Measurements from ENCODE around the gene NCAPH2.
"Not testable (repeated sequence)": the region's sequence is repeated elsewhere in the genome, so short reads cannot be mapped to it uniquely, and the experiment has no call there.

The NCAPH2 gene

GRCh38 chr22:50531546-50531961 lies 23.5 kb downstream of the NCAPH2 start:
- DNase-seq = no peak

DNA sequence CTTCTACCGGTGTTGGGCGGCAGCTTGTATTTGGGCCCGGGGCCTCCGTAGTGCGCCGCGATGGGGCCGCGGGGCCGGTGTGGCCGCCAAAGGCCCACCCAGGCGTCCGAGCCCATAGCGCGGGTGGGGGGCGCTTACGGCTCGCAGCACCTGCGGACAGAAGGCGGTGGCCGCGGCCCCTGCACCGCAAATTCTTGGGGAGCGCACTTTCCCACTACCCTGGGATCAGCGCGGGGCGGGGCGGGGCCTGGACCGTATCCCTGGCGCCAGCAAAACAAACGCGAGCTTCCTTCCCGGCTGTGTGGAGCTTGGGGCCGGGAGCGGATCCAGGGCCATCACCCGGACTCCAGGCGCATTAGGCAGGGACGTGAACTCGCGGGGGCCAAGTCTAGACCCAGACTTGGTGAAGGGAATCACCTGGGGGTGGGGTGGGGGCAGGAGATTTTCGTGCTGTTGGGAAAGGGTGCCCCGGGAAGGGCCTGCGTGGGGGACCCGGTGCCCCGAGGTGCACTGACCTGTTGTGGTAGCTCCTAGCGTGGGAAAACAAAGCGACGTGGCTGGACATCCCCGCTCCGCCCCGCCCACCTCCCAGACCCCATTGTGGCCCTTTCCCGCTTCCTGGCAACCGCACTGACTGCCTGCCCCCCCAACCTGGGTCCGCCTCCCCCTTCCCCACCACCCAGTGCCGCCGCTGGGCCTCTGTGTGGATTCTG lies 24.1 kb downstream of the NCAPH2 start:
- no peak for DNase-seq

DNA sequence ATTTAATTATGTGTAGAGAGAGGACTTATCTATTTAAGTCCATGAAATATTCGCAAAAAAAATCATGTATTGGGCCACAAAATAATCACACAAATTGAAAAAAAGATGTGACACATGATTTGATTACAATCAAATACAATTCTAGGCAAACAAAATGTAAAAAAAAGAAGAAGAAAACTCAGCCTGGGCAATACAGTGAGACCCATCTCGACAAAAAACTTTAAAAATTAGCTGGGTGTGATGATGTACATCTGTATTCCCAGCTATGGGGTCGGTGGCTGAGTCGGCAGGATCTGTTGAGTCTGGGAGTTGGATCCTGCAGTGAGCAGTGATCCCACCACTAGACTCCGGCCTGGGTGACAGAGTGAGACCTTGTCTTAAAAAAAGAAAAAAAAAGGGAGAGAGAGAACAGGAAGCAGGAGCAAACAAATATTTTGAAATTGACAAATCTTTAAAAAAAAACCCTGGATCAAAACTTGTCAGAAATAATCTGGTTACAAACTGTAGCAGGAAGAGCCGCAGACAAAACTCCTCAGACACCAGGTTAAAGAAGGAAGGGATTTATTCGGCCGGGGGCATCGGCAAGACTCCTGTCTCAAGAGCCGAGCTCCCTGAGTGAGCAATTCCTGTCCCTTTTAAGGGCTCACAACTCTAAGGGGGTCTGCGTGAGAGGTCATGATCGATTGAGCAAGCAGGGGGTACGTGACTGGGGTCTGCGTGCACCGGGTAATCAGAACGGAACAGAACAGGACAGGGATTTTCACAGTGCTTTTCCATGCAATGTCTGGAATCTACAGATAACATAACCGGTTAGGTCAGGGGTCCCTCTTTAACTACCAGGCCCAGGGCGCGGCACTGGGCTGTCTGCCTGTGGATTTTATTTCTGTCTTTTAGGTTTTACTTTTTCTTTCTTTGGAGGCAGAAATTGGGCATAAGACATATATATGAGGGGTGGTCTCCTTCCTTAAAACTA lies 25.1 kb downstream of the NCAPH2 start:
- no peak for DNase-seq

GRCh38 chr22:50533856-50534711 lies 26.1 kb downstream of the NCAPH2 start:
- not testable (repeated sequence) for DNase-seq

- no peak for DNase-seq
Observed at GRCh38 chr22:50535113-50535512, 27.1 kb downstream of the NCAPH2 start.

GRCh38 chr22:50536226-50536625 lies 28.2 kb downstream of the NCAPH2 start:
- DNase-seq = no peak

DNA sequence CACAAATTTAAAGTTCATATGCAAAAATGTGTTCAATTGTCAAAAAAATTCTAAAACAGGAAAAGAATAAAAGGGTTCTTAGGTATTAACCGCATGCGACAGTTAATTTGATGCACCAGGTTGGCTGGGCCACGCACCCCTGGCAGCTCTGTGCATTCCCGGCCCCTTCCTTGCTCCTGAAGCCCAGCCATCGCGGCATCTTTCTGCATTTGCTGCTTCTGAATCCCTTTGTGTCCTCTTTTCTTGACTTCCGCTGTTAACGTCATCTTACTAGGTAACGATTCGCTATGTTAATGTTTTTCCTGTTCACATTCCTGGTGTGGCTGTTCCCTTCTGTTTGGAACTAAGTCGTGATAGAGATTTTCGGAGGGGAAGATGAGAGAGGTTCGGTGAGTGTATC lies 29.7 kb downstream of the NCAPH2 start:
- no peak for DNase-seq

GRCh38 chr22:50540381-50540780 lies 32.4 kb downstream of the NCAPH2 start:
- no peak for DNase-seq

DNA sequence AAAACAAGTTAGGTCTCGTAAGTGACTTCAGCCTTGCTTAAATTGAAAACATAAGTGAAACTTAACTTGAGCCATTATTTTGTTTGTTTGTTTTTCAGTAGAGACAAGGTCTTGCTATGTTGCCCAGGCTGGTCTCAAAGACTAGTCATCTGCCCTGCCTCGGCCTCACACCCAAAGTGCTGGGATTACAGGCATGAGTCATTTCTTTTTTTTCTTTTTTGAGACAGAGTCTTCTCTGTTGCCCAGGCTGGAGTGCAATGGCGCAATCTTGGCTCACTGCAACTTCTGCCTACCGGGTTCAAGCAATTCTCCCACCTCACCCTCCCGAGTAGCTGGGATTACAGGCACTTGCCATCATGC lies 33.6 kb downstream of the NCAPH2 start:
- not testable (repeated sequence) for DNase-seq

DNA sequence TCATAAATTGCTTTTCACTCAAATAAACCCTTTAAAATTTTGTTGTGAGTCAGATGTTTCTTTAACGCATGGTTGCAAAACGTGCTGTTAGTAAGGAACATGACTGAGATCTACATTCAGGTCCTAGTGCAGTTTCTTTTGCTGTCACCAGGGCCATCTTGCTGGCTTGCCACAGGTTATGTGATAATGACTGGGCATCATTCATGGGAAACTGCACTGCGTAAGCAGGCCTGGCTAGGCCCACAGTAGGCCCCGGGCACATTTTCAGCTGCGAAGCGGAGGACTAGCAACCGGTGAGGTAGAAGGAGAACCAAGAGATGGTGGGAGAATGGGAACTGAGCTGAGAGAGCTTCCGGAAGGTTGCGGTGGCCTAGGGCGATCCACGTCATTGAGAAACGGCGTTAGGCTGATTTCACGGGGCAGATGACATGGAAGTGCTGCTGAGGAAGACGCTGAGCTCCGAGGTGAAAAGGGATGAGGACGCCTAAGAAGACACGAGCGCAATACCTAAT lies 34.4 kb downstream of the NCAPH2 start:
- DNase-seq = no peak

GRCh38 chr22:50544078-50544745 lies 36.2 kb downstream of the NCAPH2 start:
- DNase-seq = no peak

DNA sequence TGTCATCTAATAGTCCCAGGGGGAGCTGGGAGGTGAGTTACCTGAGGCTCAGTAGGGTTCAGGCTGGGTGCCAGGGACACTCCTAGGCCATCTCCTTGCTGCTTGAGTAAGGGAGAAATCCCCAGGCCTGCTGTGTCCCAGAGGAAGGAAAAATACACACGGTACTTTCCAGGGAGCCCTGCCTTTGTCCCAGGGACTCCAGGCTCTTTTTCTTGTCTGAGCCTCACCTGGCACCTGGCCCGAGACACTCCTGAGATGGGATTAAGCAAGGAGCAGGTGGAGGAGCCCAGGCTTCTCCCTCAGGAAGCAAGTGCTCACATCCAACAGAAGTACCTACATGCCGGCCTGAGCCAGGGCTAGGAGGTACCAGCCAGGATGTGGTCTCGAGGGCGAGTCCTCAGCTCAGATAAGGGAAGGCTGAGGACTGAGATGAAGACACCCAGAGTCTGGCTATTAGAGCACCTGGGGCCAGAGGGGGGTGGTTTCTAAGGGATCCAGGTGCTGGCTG lies 36.8 kb downstream of the NCAPH2 start:
- DNase-seq = no peak

GRCh38 chr22:50545522-50546325 lies 37.7 kb downstream of the NCAPH2 start, which contains the start of gene KLHDC7B:
Gene KLHDC7B (plus strand): TSS chr22:50545899. CDS start chr22:50546244, 345 bp downstream.
- no peak for DNase-seq

GRCh38 chr22:50546326-50547262 lies 38.6 kb downstream of the NCAPH2 start:
- DNase-seq = no peak

GRCh38 chr22:50547263-50547985 lies 39.4 kb downstream of the NCAPH2 start:
- DNase-seq = no peak

GRCh38 chr22:50548040-50548920 lies 40.3 kb downstream of the NCAPH2 start:
- no peak for DNase-seq

- DNase-seq = no peak
Observed at GRCh38 chr22:50548921-50549790, 41.1 kb downstream of the NCAPH2 start.

Data from NCI-H748 treated with DMSO at 0.1 percent for 48 hours (cell line).